GM13977 (cell line): ENCODE measurements around the gene ABI3BP.

Source experiments
- DNase-seq: peaks from one replicate; pipeline ENCODE4 v3.0.0; 2012; ENCODE audit warnings: low spot score
- CTCF ChIP-seq: IDR thresholded peaks from 2 replicates; pipeline ENCODE4 v1.5.1; 2012; ENCODE audit warnings: mild to moderate bottlenecking, control low read depth; ENCODE audit not compliant: insufficient read depth; ENCODE audit errors: extremely low read depth, missing control alignments
- in situ Hi-C: fragments of 300-500 bp; cut with MboI; formaldehyde crosslinking; loops from one replicate; pipeline ENCODE4 v1.12.0; 2022; ENCODE audit warnings: low sequenced_read_pairs, low pct_unique_long_range_greater_than_20kb, mixed read lengths, inconsistent platforms; ENCODE audit not compliant: unreplicated experiment

Gene ABI3BP

GRCh38 chr3:100753846-100754245, 239.4 kb downstream of the ABI3BP start:
- DNase-seq, result no peak
- in situ Hi-C loops, result no loop called here
- no peak for TF ChIP-seq CTCF

- in situ Hi-C loops, result no loop called here
- TF ChIP-seq CTCF, result no peak
- DNase-seq, result no peak
These were observed 244.3 kb downstream of the ABI3BP start for GRCh38 chr3:100748967-100749366.

GRCh38 chr3:100748220-100748619, 245.0 kb downstream of the ABI3BP start:
- in situ Hi-C loops, result no loop called here
- no peak for TF ChIP-seq CTCF
- DNase-seq, result no peak

- in situ Hi-C loops, result no loop called here
- DNase-seq, result no peak
- TF ChIP-seq CTCF, result no peak
These were observed 247.1 kb downstream of the ABI3BP start for GRCh38 chr3:100746092-100746491.

- no peak for DNase-seq
- no peak for TF ChIP-seq CTCF
- in situ Hi-C loops, result no loop called here
These were observed 247.6 kb downstream of the ABI3BP start for GRCh38 chr3:100745617-100746016.

- in situ Hi-C loops, result no loop called here
- no peak for TF ChIP-seq CTCF
These were observed 248.6 kb downstream of the ABI3BP start for GRCh38 chr3:100744671-100745070.

GRCh38 chr3:100743535-100743934, 249.7 kb downstream of the ABI3BP start:
- no peak for DNase-seq
- no peak for TF ChIP-seq CTCF
- in situ Hi-C loops, result no loop called here

More at GRCh38 chr3:100744671-100745070, 248.6 kb downstream of the ABI3BP start:
- no peak for DNase-seq
